GM19035 (cell line): ENCODE data around the gene PARD6B.
"Not testable (repeated sequence)": the region's sequence is repeated elsewhere in the genome, so short reads cannot be mapped to it uniquely, and the experiment has no call there.

Source experiments
- ATAC-seq: cut with Tn5 transposase; IDR thresholded peaks from one replicate; pipeline ENCODE4 v1.9.1; 2021; ENCODE audit not compliant: unreplicated experiment

PARD6B gene

GRCh38 chr20:50743087-50743486, 11.7 kb downstream of the PARD6B start:
- ATAC-seq: no peak

GRCh38 chr20:50744143-50744792, 12.9 kb downstream of the PARD6B start:
- no peak for ATAC-seq

DNA sequence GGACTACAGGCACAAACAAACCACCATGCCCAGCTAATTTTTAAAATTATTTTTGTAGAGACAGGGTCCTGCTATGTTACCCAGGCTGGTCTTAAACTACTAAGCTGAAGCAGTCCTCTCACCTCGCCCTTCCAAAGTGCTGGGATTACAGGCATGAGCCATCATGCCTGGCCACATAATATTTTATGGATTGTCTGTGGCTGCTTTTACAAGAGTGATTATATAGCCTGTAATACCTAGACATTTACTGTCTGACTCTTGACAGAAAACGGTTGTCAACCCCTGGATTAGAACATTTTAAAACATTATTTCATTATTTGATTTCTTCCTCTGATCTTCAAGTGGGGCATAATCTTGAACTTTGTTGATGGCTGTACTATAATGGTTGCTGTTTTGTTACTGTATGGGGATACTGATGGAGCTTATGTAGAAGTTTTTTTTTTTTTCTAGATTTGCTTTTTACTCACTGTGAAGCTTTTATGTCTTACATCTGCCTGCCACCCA, 14.3 kb downstream of the PARD6B start:
- ATAC-seq: no peak

DNA sequence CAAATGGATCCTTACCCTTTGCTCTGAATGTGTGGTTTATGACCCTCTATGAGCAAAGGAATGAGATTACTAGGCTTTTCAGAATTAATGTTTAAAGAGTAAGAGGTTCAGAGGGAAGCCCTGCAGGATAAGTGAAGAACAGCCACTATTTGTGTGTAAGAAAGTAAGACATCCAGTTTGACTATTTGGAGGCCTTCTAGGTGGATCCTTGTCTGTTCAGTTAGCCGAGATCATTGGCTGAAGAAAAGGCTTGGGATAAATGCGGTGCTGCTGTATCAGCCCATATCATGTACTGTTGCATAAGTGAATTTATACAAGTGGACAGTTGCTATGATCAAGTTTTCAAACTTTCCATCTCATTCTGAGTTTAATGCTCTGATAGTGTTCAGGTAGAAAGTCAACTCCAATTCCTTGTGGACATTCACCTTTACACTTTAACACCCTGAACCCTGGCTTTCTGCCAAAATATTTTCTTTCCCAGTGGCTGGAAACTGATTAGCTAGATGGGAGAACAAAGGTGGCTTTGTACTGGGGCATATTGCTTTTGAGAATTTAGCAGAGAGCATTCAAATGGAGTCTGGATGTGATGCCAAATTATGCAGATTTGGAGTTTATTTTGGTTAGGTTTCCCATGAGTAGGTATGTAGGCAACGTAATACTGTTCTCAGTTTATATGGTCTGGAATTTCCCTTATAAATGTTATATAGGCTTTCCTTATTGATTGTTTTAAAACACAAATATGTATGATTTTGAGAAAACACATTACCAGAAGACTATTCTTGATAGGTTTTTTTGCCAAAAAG, 15.0 kb downstream of the PARD6B start:
- ATAC-seq: no peak

GRCh38 chr20:50747275-50747674, 15.9 kb downstream of the PARD6B start:
- no peak for ATAC-seq

GRCh38 chr20:50750145-50750671, 18.8 kb downstream of the PARD6B start:
- ATAC-seq: no peak

- no peak for ATAC-seq
These were observed 21.8 kb downstream of the PARD6B start for GRCh38 chr20:50753152-50753551.

- no peak for ATAC-seq
These were observed 23.0 kb downstream of the PARD6B start for GRCh38 chr20:50754420-50754819.

DNA sequence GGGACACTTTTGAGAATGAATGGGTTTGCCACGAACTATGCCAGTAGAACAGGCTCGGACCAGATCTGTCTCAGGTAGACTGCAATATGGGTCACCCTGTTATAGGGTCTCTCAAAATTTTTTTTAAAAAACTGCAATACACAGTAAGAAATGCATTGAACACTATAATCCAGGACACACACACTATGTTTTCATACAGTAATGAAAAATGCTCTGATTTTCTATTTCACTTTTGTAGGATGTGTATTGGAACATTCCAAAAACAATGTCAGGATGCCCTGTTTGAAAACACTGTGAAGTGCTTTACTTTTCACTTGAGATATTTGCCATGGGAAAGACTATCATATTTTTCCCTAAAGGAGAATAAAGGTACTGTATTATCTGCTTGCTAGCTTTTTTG, 25.1 kb downstream of the PARD6B start:
- ATAC-seq: no peak

- ATAC-seq: no peak
These were observed 27.1 kb downstream of the PARD6B start for GRCh38 chr20:50758469-50758868.

- no peak for ATAC-seq
These were observed 27.6 kb downstream of the PARD6B start for GRCh38 chr20:50758992-50759391.

GRCh38 chr20:50759678-50760077, 28.3 kb downstream of the PARD6B start:
- ATAC-seq: no peak

DNA sequence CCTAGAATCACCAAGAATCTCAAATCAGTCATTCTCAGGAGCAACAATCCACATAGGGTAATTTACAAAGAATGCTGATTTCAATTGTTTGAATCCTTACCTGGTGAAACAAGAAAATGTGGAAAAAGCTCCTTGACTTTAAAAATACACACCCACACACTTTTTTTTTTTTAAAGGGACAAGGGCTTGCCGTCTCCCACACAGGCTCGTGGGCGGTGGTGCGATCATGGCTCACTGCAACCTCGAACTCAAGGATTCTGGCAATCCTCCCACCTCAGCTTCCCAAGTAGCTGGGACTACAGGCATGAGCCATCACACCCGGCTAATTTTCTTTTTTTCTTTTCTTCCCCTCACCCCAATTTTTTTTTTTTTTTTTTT, 30.7 kb downstream of the PARD6B start:
- no peak for ATAC-seq

DNA sequence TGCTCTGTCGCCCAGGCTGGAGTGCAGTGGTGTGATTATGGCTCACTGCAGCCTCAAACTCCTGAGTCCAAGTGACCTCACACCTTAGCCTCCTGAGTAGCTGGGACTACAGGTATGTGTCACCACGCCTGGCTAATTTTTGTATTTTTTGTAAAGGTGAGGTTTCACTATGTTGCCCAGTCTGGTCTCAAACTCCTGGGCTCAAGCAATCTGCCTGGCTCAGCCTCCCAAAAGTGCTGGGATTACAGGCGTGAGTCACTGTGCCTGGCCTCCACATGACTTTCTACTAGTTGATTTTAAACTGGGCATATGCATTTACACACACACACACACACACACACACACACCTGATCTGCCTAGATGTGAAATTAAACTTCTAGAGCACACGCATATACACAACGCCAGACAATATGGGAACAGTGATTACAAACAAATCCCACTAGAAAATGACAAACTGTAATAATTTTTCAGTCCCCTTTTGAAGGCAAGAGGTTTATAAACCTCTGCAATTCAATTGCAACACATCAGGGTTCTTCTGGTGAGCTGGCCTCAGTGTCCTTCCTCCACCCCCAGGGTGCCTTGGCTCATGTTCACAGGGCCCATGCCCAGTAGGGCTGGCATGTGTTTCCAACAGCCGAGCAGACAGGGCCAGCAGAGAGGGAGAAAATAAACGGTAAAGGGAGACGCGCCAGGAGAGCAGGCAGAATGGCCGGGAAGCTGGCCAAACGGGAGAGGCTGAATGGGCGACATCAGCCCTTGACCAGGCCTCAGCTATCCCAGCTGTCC, 31.2 kb downstream of the PARD6B start:
- no peak for ATAC-seq

DNA sequence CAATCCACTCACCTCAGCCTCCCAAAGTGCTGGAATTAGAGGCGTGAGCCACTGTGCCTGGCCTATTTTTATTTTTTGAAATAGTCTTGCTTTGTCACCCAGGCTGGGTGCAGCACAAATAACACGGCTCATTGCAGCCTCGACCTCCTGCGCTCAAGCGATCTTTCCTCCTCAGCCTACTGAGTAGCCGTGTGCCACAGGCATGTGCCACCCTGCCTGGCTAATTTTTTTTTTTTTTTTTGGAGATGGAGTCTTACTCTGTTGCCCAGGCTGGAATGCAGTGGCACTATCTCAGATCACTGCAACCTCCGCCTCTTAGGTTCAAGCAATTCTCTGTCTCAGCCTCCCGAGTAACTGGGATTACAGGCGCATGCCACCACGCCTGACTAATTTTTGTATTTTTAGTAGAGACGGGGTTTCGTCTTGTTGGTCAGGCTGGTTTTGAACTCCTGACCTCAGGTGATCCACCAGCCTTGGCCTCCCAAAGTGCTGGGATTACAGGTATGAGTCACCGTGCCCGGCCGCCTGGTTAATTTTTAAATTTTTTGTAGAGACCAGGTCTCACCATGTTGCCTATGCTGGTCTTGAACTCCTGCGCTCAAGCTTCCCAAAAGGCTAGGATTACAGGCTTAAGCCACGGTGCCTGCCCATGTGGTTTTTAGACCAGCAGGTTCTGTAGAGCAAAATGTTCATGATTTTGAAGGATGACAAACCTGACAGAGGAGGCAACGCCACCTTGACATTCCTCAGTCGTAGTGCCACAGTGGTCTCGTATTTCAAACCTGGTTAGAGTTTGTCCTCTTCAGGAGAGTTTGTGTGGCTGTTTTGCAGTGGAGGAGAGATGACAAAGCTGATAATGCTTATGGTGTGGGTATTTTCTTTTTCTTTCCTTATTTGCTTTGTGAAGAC, 32.4 kb downstream of the PARD6B start:
- ATAC-seq: not testable (repeated sequence)

GRCh38 chr20:50765251-50765650, 33.9 kb downstream of the PARD6B start:
- ATAC-seq: not testable (repeated sequence)

- ATAC-seq: no peak
These were observed 34.3 kb downstream of the PARD6B start for GRCh38 chr20:50765674-50766073.

- not testable (repeated sequence) for ATAC-seq
These were observed 35.8 kb downstream of the PARD6B start for GRCh38 chr20:50766955-50767809.

DNA sequence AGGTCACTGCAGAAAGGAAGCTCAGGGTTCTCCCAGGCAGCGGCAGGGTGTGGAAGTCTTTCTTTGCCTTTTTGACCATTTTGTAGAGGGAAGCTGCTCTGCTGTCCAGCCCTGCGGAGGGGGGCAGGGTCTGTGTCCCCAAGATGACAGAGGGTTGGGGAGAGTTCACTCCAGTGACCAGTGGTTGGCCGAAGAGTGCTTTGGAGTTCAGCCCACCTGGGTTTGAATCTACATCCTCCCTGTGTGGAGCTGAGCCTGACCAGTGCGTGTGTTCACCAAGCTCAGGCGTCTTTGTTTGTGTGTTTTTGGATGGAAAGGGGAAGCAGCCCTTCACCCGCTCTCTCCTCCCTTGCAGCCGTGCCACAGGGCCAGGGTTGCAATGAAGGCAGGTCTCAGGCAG, 37.6 kb downstream of the PARD6B start:
- ATAC-seq: not testable (repeated sequence)
